H1 (cell line): ENCODE data around the gene VEPH1. TPM values are rescaled to one million over a fixed set of nuclear protein-coding genes. Genes with fewer than 3 reads are reported as not detected.
A peak's percentile ranks its signal among the peaks of the same experiment; 100 is the strongest.

Source experiments
- CTCF ChIA-PET: fragments of 300-600 bp; sonication (Branson Sonifier 250); formaldehyde crosslinking; loops from one replicate; lab custom pipeline; 2021; ENCODE audit not compliant: partially characterized antibody; lab: Charles Lee
- POLR2A ChIA-PET: fragments of 300-600 bp; sonication (Branson Sonifier 250); formaldehyde crosslinking; loops from one replicate; lab custom pipeline; 2021; ENCODE audit warnings: inconsistent platforms; ENCODE audit not compliant: partially characterized antibody; lab: Charles Lee
- DNase-seq, 2 experiments: peaks; one replicate each; pipeline versions ENCODE4 v3.0.0 to v3.0.0-alpha.2; 2010 to 2022; ENCODE audit warnings: low spot score in 2 of 2, low read depth in 1 of 2, mixed read lengths in 1 of 2
- FAIRE-seq: peaks from 2 replicates; lab custom pipeline; 2011; peaks lifted over from hg19 to GRCh38; lab: Jason Lieb, UNC
- H2AFZ ChIP-seq: 2 replicates; pipeline ENCODE4 v1.8.1; 2012; ENCODE audit warnings: low read length, inconsistent platforms
- H2AK5ac ChIP-seq: 2 replicates; pipeline ENCODE4 v1.6.1; 2013; ENCODE audit warnings: low read depth, low read length
- H2BK120ac ChIP-seq: replicated peaks from 2 replicates; pipeline ENCODE3; 2013; ENCODE audit warnings: low read depth, low read length, inconsistent platforms
- H2BK12ac ChIP-seq: 2 replicates; pipeline ENCODE4 v1.6.1; 2013; ENCODE audit warnings: low read depth, low read length
- H2BK15ac ChIP-seq: 2 replicates; pipeline ENCODE4 v1.6.1; 2013; ENCODE audit warnings: low read length
- H2BK20ac ChIP-seq: 2 replicates; pipeline ENCODE4 v1.6.1; 2013; ENCODE audit warnings: low read length
- H2BK5ac ChIP-seq: 2 replicates; pipeline ENCODE4 v1.6.1; 2013; ENCODE audit warnings: low read depth, low read length
- H3K14ac ChIP-seq: 2 replicates; pipeline ENCODE4 v1.6.1; 2013; ENCODE audit warnings: inconsistent platforms; ENCODE audit not compliant: insufficient read length
- H3K18ac ChIP-seq: 2 replicates; pipeline ENCODE4 v1.6.1; 2013; ENCODE audit warnings: low read length; ENCODE audit errors: extremely low read depth
- H3K23ac ChIP-seq: 2 replicates; pipeline ENCODE4 v1.6.1; 2013; ENCODE audit warnings: inconsistent platforms; ENCODE audit not compliant: insufficient read length
- H3K23me2 ChIP-seq: 2 replicates; pipeline ENCODE4 v1.6.1; 2013; ENCODE audit warnings: low read depth, low read length
- H3K27ac ChIP-seq: 2 replicates; pipeline ENCODE4 v1.6.1; 2011; ENCODE audit warnings: low read depth, low read length, inconsistent platforms
- H3K27me3 ChIP-seq, 4 experiments: replicated peaks in 1 of 4; 1 replicate in 1 of 4; 2 replicates in 3 of 4; pipeline versions ENCODE4 v1.6.1 to v1.8.1; 2011 to 2013; ENCODE audit warnings: low read length in 3 of 4, mild to moderate bottlenecking in 3 of 4, inconsistent platforms in 2 of 4, mixed read lengths in 2 of 4, moderate library complexity in 1 of 4; ENCODE audit not compliant: control insufficient read depth in 3 of 4, insufficient read depth in 3 of 4; ENCODE audit errors: extremely low read depth in 1 of 4
- H3K36me3 ChIP-seq, 4 experiments: 2 replicates each; pipeline versions ENCODE4 v1.6.1 to v1.8.1; 2011 to 2013; ENCODE audit warnings: mild to moderate bottlenecking in 4 of 4, low read length in 3 of 4, moderate library complexity in 2 of 4, control low read depth in 1 of 4, inconsistent platforms in 1 of 4; ENCODE audit not compliant: insufficient read depth in 4 of 4, control insufficient read depth in 2 of 4
- H3K4ac ChIP-seq: replicated peaks from 2 replicates; pipeline ENCODE3; 2013; ENCODE audit warnings: low read length, low read depth, mixed read lengths, inconsistent platforms; ENCODE audit not compliant: insufficient read length
- H3K4me1 ChIP-seq, 4 experiments: replicated peaks in 1 of 4; 1 replicate in 1 of 4; 2 replicates in 3 of 4; pipeline versions ENCODE4 v1.6.1 to v1.8.1; 2011 to 2013; ENCODE audit warnings: low read length in 3 of 4, inconsistent platforms in 2 of 4, mixed read lengths in 1 of 4; ENCODE audit not compliant: insufficient read depth in 4 of 4, control insufficient read depth in 3 of 4
- H3K4me2 ChIP-seq, 2 experiments: 2 replicates each; pipeline versions ENCODE4 v1.6.1 to v1.8.1; 2011 to 2013; ENCODE audit warnings: low read depth in 2 of 2, low read length in 2 of 2, control low read depth in 1 of 2, inconsistent platforms in 1 of 2, mild to moderate bottlenecking in 1 of 2; ENCODE audit not compliant: insufficient read depth in 1 of 2
- H3K4me3 ChIP-seq, 4 experiments: fragments of 200-600, 300-600 bp in 1 of 4; sonication (generic), shearing (Covaris generic), sonication (Bioruptor Twin) in 1 of 4; 2 replicates each; pipeline versions ENCODE4 v1.5.1 to v1.8.1; 2011 to 2016; ENCODE audit warnings: low read length in 4 of 4, low read depth in 3 of 4, control low read depth in 2 of 4, inconsistent platforms in 2 of 4, mild to moderate bottlenecking in 2 of 4, mixed read lengths in 1 of 4, moderate library complexity in 1 of 4; ENCODE audit not compliant: insufficient read depth in 2 of 4; ENCODE audit errors: extremely low read depth in 1 of 4
- H3K56ac ChIP-seq: replicated peaks from 2 replicates; pipeline ENCODE3; 2013; ENCODE audit warnings: low read depth, mild to moderate bottlenecking, mixed read lengths, low read length, inconsistent platforms; ENCODE audit not compliant: insufficient read length
- H3K79me1 ChIP-seq: 2 replicates; pipeline ENCODE4 v1.6.1; 2013; ENCODE audit warnings: low read depth, low read length, control low read depth
- H3K79me2 ChIP-seq, 2 experiments: 2 replicates each; pipeline versions ENCODE4 v1.6.1 to v1.8.1; 2012 to 2013; ENCODE audit warnings: low read length in 2 of 2, mild to moderate bottlenecking in 2 of 2, inconsistent platforms in 1 of 2; ENCODE audit not compliant: insufficient read depth in 2 of 2, control insufficient read depth in 1 of 2
- H3K9ac ChIP-seq, 4 experiments: replicated peaks in 1 of 4; 1 replicate in 1 of 4; 2 replicates in 3 of 4; pipeline versions ENCODE4 v1.6.1 to v1.8.1; 2011 to 2013; ENCODE audit warnings: low read depth in 3 of 4, low read length in 3 of 4, control low read depth in 2 of 4, mild to moderate bottlenecking in 2 of 4, moderate library complexity in 2 of 4, inconsistent platforms in 1 of 4; ENCODE audit errors: extremely low read depth in 1 of 4
- H3K9me3 ChIP-seq, 2 experiments: 2 replicates each; pipeline versions ENCODE4 v1.6.1 to v1.8.1; 2012 to 2013; ENCODE audit warnings: mild to moderate bottlenecking in 2 of 2, moderate library complexity in 2 of 2, control low read depth in 1 of 2, inconsistent platforms in 1 of 2, low read depth in 1 of 2, low read length in 1 of 2, mixed read lengths in 1 of 2; ENCODE audit not compliant: insufficient read depth in 2 of 2
- H4K20me1 ChIP-seq, 2 experiments: replicated peaks in 1 of 2; 2 replicates each; pipeline versions ENCODE3 to v1.8.1; 2011 to 2013; ENCODE audit warnings: inconsistent platforms in 2 of 2, low read length in 2 of 2, mild to moderate bottlenecking in 1 of 2; ENCODE audit not compliant: insufficient read depth in 2 of 2, control insufficient read depth in 1 of 2
- H4K5ac ChIP-seq: 2 replicates; pipeline ENCODE4 v1.6.1; 2013; ENCODE audit warnings: low read length, low read depth, mixed read lengths, inconsistent platforms; ENCODE audit not compliant: insufficient read length
- H4K8ac ChIP-seq: 2 replicates; pipeline ENCODE4 v1.8.0; 2013; ENCODE audit warnings: mild to moderate bottlenecking, moderate library complexity, low read length, inconsistent platforms; ENCODE audit not compliant: insufficient read depth; ENCODE audit errors: extremely low read depth
- H4K91ac ChIP-seq: replicated peaks from 2 replicates; pipeline ENCODE3; 2013; ENCODE audit warnings: low read length, mixed read lengths, inconsistent platforms; ENCODE audit not compliant: insufficient read length
- ATF3 ChIP-seq: IDR thresholded peaks from 2 replicates; pipeline ENCODE4 v1.6.1; 2011; ENCODE audit warnings: low read depth, mild to moderate bottlenecking, low read length; ENCODE audit not compliant: insufficient read depth
- E2F6 ChIP-seq: IDR thresholded peaks from 2 replicates; pipeline ENCODE4 v1.6.1; 2012; ENCODE audit warnings: inconsistent platforms
- EZH2 ChIP-seq: fragments of 200-600 bp; sonication (generic); IDR thresholded peaks from 2 replicates; pipeline ENCODE4 v1.7.1; 2012; ENCODE audit warnings: low read depth, mild to moderate bottlenecking, moderate library complexity, low read length, inconsistent platforms; ENCODE audit not compliant: severe bottlenecking
- GTF2F1 ChIP-seq: IDR thresholded peaks from 2 replicates; pipeline ENCODE4 v1.6.1; 2012; ENCODE audit warnings: low read depth, low read length, improper control_type of control experiment, borderline replicate concordance
- MAX ChIP-seq: IDR thresholded peaks from 2 replicates; pipeline ENCODE4 v1.6.1; 2012; ENCODE audit warnings: inconsistent platforms
- NRF1 ChIP-seq: IDR thresholded peaks from 2 replicates; pipeline ENCODE4 v1.6.1; 2011; ENCODE audit warnings: mild to moderate bottlenecking, low read depth, low read length, improper control_type of control experiment
- POLR2AphosphoS5 ChIP-seq: IDR thresholded peaks from 2 replicates; pipeline ENCODE4 v1.6.1; 2011; ENCODE audit warnings: low read depth, low read length
- RAD21 ChIP-seq, 2 experiments: IDR thresholded peaks in 1 of 2; conservative IDR thresholded peaks in 1 of 2; 2 replicates each; pipeline ENCODE4 v1.6.1; 2011; ENCODE audit warnings: low read depth in 2 of 2, low read length in 2 of 2, improper control_type of control experiment in 1 of 2, inconsistent platforms in 1 of 2, mild to moderate bottlenecking in 1 of 2, moderate library complexity in 1 of 2
- RBBP5 ChIP-seq: IDR thresholded peaks from 2 replicates; pipeline ENCODE4 v1.7.1; 2012; ENCODE audit warnings: low read depth, mild to moderate bottlenecking, inconsistent platforms, low read length, moderate library complexity, borderline replicate concordance
- SAP30 ChIP-seq: fragments of 300-600 bp; sonication (generic); IDR thresholded peaks from 2 replicates; pipeline ENCODE4 v1.7.1; 2012; ENCODE audit warnings: low read length, moderate library complexity, mild to moderate bottlenecking, inconsistent platforms; ENCODE audit not compliant: insufficient read depth, insufficient replicate concordance
- SP1 ChIP-seq: IDR thresholded peaks from 2 replicates; pipeline ENCODE4 v1.6.1; 2011; ENCODE audit warnings: low read depth, low read length
- SP2 ChIP-seq: IDR thresholded peaks from 2 replicates; pipeline ENCODE4 v1.6.1; 2012; ENCODE audit warnings: mild to moderate bottlenecking, low read length, inconsistent platforms
- YY1 ChIP-seq: IDR thresholded peaks from 2 replicates; pipeline ENCODE4 v1.6.1; 2011; ENCODE audit warnings: low read depth, mild to moderate bottlenecking, low read length
- whole genome bisulfite sequencing, 2 experiments: shearing (Covaris generic) in 1 of 2; methylation state at CpG; one replicate each; pipeline versions ENCODE4 v1.1.6 to v1.1.7; 2013 to 2015; ENCODE audit warnings: low lambda C conversion rate in 2 of 2, mixed read lengths in 2 of 2, inconsistent platforms in 1 of 2, low coverage in 1 of 2, missing lambda C conversion rate in 1 of 2; ENCODE audit not compliant: insufficient replicate concordance in 2 of 2, insufficient coverage in 1 of 2, insufficient read length in 1 of 2; ENCODE audit errors: extremely low coverage in 1 of 2, missing lambda C conversion rate in 1 of 2; 5-methylcytosine and 5-hydroxymethylcytosine counted together
- polyA plus RNA-seq, 7 experiments: library from polyadenylated mRNA; depleted of rRNA in 3 of 7; stranded (reverse) in 5 of 7; unstranded in 2 of 7; fragments of >200 nt in 5 of 7; fragments of 200-250 nt in 2 of 7; gene quantifications; 1 replicate in 5 of 7; 2 replicates in 1 of 7; 4 replicates in 1 of 7; pipeline versions ENCODE4 v1.2.1 to v1.2.3, GENCODE V29; 2011 to 2013; ENCODE audit warnings: missing spikeins in 2 of 7, mixed read lengths in 2 of 7
- total RNA-seq: library from RNA; stranded (reverse); fragmentation: NEBNext Ultra II Directional; extraction: Animal tissue kit (Norgen Biotek cat#: 25700); gene quantifications from 2 replicates; pipeline ENCODE4 v1.2.1, GENCODE V29; 2021

The VEPH1 gene
- total and polyA plus RNA-seq, 2 of the 8 experiments (the other 6 are each of a cell fraction or from before 2014, with no cell fraction given) = 12.0 to 18.3 TPM

- Histone ChIP-seq H2BK12ac (no peak overlapping the region), H3K4me1 (peaks cover 0 to 11% (median 1%) of the 10 kb centered on the region in 4 experiments; a peak in 4 of 7 replicates), H3K56ac (no peak overlapping the region), H4K20me1 (no peaks in the 10 kb centered on the region), H3K23me2 (no peaks in the 10 kb centered on the region), H2AK5ac (no peak overlapping the region), H3K4me3 (no peak overlapping the region), H3K4ac (no peak overlapping the region), H3K79me1 (no peaks in the 10 kb centered on the region), H4K8ac (no peak overlapping the region), H3K9me3 (no peaks in the 10 kb centered on the region), H4K5ac (no peak overlapping the region), H2BK20ac (no peak overlapping the region), H4K91ac (no peak overlapping the region), H2BK120ac (no peak overlapping the region), H3K79me2 (no peaks in the 10 kb centered on the region), H3K27ac (no peak overlapping the region), H3K23ac (no peak overlapping the region), H3K36me3 (no peaks in the 10 kb centered on the region; a peak in 1 of 8 replicates), H3K4me2 (no peak overlapping the region), H2BK15ac (no peak overlapping the region), H3K27me3 (no peaks in the 10 kb centered on the region), H3K18ac (no peak overlapping the region), H3K14ac (no peak overlapping the region), H3K9ac (no peak overlapping the region), H2AFZ (peak overlapping the region; percentile 30; the same call in 1 of the 2 replicates), H2BK5ac (no peak overlapping the region)
- 88% methylated on average over 6 of the region's 6 CpGs; no CpG with 5 or more reads in 1 of the 2 experiments for WGBS, 2 experiments
- no peak for DNase-seq
- CTCF ChIA-PET = no interaction called here
- no peak for FAIRE-seq
- POLR2A ChIA-PET = no interaction called here
- no peak for TF ChIP-seq MAX
- TF ChIP-seq RBBP5 = no peak
- no peak for TF ChIP-seq SAP30
- TF ChIP-seq E2F6 = no peak
- no peak for TF ChIP-seq SP1
- TF ChIP-seq EZH2 = no peak
- no peak for TF ChIP-seq RAD21 (IDR thresholded peaks at IDR 0.05 in 1 of 2, conservative IDR thresholded peaks at IDR 0.05 in 1 of 2; ENCODE audit: low read depth in 2 of 2, low read length in 2 of 2)
- no peak for TF ChIP-seq ATF3
- TF ChIP-seq YY1 = no peak
- TF ChIP-seq SP2 = no peak
- no peak for TF ChIP-seq GTF2F1
- TF ChIP-seq NRF1 = no peak
- TF ChIP-seq POLR2AphosphoS5 = no peak
These were observed 242.2 kb downstream of the VEPH1 start for GRCh38 chr3:157261000-157261399.
